GF-D8 (cell line): ENCODE measurements around the gene GPX2.

Experiments
- DNase-seq: peaks from one replicate; lab custom pipeline; 2025; lab: John Stamatoyannopoulos, UW

Gene GPX2

DNA sequence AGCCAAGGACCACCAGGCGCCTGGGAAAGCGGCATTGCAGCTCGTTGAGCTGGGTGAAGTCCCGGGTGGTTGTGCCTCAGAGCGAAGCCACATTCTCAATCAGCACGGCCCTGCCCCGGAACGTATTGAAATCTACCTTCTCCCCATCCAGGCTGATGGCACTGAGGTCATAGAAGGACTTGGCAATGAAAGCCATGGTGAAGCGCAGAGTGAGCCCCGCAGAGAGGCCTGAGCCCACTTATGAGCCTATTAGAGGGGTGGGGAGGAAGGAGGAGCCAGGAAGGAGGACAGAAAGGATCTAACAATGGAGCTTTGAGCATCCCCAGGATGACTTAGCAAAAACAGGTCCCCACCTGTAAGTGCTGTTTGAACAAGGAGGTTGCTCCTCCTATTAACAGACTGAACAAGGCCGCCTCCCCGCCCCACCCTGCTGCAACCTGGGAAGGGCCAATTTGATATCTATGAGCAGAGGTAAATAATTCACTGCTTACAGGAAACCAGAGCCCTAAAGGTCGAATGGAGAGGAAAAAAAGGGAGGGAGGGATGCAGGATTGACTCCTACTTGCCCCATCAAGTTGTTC, at the start of gene GPX2:
TSS of gene GPX2 (minus strand) at position 215 of the 581 bp plus-strand sequence. CDS start at position 196, 19 bp downstream.
- DNase-seq: no peak

DNA sequence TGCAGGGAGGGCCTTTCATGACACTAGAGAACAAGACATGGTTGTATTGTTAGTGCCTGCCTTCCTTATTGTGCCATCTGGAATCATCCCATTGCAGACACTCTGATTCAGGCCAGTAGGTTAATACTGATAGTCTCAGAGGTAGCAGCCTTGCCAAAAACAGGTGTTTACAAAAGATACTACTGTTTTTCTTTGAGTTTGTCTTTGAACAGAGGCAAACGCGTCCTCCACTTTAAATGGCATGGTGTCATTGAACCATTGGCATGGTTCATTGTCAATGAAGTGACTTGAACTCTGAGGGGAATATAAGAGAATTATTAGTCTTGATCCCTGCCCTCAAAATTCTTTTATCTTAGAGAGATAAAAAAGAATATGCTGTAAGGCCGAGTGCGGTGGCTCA, 48.4 kb upstream of the GPX2 start:
- no peak for DNase-seq

DNA sequence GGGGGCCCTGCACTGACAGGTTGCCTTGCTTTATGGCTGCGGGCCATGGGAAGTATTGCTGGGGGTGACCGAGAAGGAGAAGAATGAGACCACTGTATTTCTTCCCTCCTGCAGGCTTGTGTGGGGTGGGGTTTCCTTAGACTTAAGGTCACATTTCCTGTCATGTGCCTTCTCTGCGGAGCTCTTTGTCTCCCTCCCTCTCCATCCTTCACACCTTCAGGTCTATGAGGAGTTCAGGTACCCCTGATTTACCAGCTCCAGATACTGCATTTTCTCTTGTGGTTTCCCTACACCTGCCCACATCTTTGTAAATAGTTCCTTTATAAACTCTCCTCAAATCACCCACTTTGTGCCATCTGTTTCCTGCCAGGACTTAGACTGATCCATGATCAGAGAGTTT, 47.8 kb upstream of the GPX2 start:
- no peak for DNase-seq

GRCh38 chr14:64987438-64987767, 44.9 kb upstream of the GPX2 start:
- DNase-seq: no peak

GRCh38 chr14:64986648-64987437, 44.3 kb upstream of the GPX2 start, which contains the start of gene FNTB:
Gene FNTB (plus strand): TSS chr14:64986895. CDS start chr14:64986954, 59 bp downstream.
- peak; percentile 77 for DNase-seq

DNA sequence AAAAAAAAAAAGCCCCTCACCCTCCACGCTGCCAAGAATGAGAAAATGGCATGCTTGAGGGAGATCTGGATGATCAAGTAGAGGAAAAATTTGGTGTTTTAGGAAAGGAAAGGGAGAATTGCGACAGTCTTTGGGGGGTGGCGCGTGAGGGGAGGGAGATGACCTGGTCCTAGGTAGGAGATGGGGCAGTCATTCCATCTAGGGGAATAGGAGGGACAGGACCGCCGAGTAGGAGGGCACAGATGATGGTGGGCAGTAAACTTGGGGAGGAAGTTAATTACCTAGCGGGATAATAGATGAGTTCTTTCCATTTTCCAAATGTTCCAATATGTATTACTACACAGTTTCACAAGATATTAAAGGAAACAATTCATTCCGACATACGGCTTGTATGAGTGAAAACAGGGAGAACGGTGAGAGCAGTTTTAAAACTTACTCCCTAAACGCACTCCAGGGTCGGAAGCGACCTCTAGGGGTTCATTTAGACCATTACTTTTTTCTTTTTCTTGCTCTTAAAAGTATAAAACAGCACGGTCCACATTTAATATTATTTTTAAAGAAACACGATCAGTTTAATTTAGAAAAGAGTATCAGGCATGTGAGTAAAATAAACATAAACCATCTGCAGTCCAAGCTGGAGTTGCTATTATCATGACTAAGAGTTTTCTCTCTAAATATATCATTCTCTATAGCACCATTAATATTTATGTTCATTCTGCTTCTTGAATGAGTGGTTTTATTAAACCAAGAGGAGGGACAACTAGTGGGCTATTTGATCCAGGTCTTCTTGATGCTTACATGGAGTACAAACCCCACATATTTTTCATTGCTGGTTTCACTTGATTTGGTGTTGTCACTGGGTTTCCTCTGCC, 41.1 kb upstream of the GPX2 start:
- no peak for DNase-seq

DNA sequence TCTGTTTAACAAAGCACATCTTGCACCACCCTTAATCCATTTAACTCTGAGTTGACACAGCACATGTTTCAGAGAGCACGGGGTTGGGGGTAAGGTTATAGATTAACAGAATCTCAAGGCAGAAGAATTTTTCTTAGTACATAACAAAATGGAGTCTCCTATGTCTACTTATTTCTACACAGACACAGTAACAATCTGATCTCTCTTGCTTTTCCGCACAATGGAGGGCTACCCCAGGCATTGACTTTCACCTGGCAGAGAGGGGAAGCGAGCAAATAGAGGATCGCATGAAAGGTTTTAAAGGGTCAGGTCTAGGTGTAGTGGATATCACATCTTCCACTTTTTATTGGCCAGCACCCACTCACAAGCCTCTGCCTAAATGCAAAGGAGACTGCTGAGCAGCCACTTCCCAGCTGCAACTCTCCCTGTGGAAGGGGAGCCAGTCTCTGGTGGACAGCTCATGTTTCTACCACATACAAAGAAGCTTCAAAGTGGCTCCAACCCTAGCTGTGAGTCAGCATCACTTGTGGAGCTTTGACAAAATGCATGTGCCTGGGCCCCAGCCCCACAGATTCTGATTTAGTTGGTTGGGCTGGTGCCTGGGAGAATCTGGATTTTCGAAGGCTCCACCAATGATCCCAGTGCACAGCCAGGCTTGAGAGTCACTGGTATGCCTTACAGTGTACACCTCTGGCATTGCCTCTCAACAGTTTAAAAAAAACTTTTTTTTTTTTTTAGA, 37.0 kb upstream of the GPX2 start:
- DNase-seq: no peak

DNA sequence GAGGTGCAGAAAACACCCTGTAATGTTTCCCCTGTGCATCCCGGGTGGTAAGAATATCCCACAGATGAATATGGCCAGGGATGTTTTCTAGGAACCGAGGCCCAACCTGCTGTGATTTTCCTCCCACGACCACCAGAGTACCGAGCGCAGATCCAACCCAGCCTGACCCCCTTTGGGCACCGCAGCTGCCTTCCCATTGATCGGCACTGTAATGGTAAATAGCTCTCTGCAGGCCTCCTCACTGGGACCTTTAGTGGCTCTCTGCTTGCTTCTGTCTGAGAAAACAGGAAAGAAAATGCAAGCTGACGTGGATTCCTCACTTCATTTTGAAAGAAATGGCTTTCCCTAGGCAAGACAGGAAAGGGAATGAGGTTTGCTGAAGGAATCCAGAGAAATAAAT, 32.0 kb upstream of the GPX2 start:
- no peak for DNase-seq

- no peak for DNase-seq
Measured at GRCh38 chr14:64973826-64974225, 31.3 kb upstream of the GPX2 start.

- no peak for DNase-seq
Measured at GRCh38 chr14:64973026-64973442, 30.5 kb upstream of the GPX2 start.

GRCh38 chr14:64971943-64972791, 29.6 kb upstream of the GPX2 start, which contains the start of gene RAB15:
Gene RAB15 (minus strand): TSS chr14:64972336. CDS start chr14:64972076, 260 bp downstream.
- no peak for DNase-seq

DNA sequence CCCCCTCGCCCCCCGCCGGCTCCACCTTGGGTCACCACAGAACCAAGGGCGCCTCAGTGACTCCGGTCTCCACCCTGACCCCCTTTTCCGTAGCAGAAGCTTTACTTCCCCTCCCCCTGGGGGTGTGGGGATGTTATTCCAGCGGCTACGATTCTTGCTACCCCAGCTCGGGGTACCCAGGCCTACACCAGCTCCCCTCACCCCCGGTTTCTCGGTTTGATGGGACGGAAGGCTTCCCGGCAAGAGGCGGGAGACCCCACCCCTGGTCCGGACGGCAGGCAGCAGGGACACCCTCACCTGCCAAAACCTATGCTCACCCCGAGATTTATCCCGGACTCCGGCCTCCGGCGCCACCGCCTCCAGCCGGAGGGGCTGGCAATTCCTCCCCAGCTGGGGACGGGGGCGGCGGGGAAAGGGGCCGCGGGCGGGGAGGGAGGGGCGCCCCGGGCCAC, 29.0 kb upstream of the GPX2 start:
- DNase-seq: no peak

- DNase-seq: no peak
Measured at GRCh38 chr14:64970776-64971477, 28.4 kb upstream of the GPX2 start.

DNA sequence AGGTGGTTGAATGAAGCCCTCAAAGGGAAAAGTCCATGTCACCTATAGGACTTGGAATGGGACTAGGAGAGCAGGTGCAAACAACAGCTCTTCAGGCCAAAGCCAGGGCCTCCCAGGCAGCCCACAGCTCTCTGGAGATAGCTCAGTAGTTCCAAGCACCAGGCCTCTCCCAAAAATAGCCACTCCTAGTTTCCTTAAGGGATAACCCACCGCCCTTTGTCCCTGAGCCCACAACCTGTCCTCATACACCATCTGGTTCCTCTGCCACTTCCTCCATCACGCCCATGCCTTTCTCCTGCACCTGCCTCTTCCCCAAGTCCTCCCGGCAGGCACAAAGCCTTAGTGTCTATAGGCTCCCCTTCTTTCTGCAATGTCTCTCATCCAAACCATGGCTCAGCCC, 27.5 kb upstream of the GPX2 start:
- DNase-seq: no peak

DNA sequence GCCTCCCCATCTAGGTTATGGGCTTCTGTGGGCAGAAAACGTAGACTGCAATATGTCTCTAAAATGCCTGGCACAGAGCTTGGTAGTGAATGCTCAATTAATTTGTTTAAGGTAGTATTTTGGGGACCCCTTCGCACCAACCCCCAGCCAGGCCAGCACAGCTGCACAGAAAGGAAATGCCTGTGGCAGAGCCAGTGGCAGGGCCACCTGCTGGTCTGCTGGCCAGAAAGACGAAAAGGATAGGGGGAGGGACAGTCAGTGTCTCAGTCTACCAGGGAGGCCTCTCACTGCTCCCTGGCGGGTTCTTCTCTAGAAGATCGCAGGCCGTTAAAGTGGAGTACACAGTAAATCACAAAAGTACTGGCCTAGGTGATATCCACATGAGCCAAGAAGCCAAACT, 26.1 kb upstream of the GPX2 start:
- no peak for DNase-seq

DNA sequence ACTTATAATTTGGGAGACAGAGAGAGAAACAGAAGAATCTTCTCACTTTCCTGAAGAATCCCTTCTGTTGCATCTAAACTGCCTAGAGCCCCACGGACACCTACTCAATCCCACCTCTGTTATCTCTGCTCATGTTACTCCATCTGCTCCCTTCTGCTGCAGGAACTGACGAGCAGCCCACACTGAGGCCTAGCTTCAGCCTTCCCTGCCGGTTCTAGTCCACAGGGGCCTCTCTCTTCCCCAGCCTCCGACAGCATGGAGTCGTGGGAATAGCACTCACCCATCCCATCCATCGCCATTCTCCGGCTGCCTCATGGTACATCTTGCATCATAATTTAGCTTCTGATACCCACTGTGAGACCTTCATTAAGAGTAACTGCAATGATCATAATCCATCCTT, 25.6 kb upstream of the GPX2 start:
- DNase-seq: no peak

GRCh38 chr14:64966976-64967375, 24.4 kb upstream of the GPX2 start:
- DNase-seq: no peak

- DNase-seq: no peak
Measured at GRCh38 chr14:64965356-64966000, 22.9 kb upstream of the GPX2 start.

DNA sequence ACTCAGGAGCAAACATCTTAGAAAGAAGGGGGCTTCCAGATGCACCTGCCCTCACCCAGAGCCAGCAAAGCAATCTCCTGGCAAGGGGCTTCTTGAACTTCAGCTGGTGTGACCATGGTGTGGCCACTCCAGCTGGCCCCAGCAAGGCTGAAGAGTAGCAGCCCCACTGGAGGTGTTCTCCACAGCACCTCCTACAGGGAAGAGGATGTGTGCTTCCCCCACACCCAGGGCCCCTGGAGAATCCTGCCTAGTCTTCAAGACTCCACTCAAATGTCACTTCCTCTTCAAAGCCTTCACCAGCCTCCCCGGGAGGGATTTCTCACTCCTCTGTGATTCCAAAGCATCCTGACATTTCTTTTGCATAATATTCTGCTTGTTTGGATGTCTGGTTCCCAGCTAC, 21.1 kb upstream of the GPX2 start:
- no peak for DNase-seq

- DNase-seq: no peak
Measured at GRCh38 chr14:64960762-64961276, 18.3 kb upstream of the GPX2 start.
